ENCODE data around the gene SOS1.

The SOS1 gene

DNA sequence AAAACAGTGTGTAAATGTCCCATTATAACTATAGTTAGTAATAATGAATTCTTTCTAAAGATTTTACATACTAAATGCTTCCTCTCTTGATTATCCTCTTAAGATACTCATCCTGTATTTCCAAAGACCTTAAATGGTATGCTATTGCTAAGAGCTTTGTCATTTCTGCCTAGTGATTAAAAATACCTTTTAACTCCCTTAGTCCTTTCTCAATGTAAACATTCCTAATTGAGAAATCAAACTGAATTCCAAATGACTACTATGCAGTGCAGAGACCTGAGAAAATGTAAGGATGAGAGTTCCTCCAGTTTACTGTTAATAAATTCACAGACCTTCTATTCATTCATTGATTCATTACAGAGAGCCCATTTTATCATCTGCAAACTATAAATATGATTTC is 86.9 kb downstream of the SOS1 start:
- no peak for DNase-seq

GRCh38 chr2:39027421-39027820 is 93.4 kb downstream of the SOS1 start:
- DNase-seq, result no peak

DNA sequence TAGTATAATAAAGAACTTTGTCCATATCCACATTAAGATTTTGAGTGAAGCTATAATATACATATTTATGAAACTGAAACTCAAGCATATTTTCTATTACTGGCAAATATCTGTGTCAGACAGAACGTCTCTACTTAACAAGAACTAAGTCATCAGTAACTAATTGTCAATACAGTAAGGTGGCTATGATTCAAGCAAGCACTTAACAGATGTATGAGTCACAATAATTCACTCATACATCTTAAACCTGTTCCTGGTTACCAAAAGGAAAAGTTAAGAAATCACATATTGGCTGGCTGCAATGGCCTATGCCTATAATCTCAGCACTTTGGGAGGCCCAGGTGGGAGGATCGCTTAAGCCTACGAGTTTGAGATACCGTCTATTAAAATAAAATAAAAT is 96.0 kb downstream of the SOS1 start:
- DNase-seq, result no peak

GRCh38 chr2:39023649-39024048 is 97.2 kb downstream of the SOS1 start:
- DNase-seq, result no peak

DNA sequence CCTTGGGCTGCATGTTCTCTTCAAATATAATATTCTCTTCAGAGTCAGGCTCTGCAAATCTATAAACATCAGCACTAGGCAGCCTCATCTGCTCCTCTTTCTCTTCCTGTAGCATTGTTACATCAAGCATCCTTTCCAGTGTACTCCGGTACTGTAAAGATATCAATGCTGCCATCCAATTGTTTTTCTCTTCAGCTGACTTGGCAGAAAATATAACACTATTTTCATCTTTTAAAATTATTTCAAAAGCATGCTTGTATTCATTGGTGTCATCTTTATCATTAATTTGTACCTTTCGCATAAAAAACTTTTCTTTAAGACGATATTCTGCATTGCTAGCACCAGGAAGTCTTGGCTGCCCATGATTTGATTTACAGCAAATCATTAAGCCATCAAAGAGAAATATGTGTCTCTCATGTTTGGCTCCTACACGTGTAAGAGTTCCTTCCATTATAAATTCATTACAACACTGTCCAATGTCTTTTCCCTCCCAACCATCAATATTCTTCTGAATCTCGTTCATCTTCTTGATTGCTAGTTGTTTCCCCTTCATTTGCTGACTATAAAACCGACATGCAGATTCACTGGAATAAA is 98.1 kb downstream of the SOS1 start:
- DNase-seq, result no peak

DNA sequence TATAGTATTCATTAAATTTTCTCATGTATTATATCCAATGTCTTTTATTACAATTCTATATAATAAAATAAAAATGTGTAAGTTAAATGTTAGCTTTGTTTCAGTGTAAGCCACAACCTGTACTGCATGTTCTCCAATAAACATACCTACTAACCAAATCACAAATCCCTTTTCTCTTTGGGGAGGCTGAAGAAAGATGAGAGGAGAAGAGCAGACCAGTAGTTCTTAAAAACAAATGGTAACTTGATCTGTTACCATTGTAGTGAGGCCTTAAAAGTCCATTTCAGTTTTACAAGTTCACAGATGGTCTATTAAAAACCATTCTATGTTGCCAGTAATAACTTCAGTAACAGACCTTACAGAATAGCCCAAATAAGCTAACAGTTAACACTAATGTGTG is 100.5 kb downstream of the SOS1 start:
- DNase-seq, result no peak

GRCh38 chr2:39018638-39019037 is 102.2 kb downstream of the SOS1 start:
- no peak for DNase-seq

DNA sequence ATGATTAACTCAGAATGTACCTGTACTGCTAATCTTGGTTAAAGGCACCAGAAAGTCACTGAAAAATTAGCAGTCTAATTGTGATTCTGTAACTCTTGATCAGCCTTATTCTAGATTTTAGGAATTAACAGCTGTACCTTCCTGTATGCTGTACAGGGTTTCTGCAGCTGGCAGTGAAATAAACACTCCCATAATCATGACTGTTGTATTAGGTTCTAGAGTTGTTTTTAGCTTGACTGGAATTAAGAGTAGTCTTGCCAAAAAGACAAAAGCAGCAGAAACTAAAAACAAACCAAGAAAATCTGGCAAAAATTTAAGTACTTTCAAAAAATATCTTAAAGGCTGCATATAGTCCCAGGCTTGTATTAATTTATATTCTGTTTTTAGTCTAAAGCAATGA is 103.5 kb downstream of the SOS1 start:
- no peak for DNase-seq

DNA sequence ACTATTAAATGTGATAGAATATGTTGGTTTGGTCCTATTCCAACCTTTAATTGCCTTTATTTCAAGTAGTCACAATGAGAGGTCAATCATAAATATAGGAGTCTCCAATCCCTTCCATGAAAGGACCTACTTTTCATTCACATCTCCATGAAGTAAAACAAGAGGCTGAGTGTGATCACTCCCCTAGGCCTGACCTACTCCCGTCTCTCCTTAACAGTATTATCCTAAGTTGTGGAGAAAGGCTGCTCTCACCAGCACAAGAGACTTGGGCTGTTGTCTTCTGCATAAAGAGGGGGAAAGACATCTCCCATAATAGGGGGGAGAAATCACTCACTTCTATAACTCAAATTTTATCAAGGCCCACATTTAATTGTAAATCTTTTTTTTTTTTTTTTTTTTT is 105.4 kb downstream of the SOS1 start:
- DNase-seq, result no peak

DNA sequence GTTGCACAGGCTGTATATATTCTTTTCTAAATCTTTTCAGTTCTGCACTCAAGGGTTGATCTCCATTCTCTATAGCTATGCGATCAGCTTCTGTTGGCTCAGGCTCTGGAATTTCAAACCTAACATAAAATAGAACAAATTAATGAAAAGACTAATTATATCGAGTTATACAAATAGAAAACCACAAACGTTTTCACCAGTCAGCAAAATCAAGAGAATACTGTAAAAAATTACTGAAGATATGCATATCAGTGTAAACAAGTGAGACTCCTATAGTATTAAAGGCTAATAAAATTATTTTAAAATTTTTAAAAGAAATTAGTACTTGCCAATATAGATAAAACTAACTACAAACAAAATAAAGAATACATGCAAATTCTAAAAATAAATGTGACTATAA is 107.0 kb downstream of the SOS1 start:
- DNase-seq, result no peak

DNA sequence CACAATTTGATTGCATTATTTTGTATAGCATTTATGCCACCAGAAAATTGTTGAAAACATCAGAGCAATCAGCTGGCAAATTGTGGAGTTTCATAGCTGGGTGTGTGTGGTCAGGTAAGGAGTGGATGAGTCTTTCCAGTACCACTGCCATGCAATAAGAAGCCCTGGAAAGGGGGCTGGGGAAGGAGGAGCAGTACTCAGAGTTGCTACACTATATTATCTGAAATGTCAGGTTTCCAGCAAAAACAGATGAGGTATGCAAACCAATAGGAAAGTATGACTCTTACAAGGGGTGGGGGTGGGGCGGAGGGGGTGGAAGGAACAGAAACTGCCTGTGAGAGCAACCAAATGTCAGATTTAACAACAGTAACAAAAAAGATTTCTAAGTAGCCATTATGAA is 112.2 kb downstream of the SOS1 start:
- no peak for DNase-seq

GRCh38 chr2:39007875-39008504 is 112.9 kb downstream of the SOS1 start:
- DNase-seq, result no peak

DNA sequence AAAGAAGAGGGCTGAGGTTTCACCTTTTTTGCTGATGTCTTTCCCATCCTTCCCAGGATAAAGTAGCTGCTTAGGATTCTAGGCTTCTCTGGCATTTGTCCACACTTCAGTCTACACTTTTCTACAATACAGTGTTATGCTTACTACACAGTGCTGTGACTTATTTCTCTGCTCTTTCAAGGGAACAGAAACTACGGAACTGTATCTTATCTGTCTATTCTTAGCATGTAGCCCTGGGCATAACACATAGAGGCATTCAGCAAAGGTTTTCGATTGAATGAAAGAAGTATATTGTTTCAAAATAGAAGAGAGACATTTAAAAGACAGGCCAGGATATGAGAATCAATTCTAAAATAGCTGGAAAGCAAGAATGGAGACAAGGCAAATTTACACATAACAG is 120.3 kb downstream of the SOS1 start:
- DNase-seq, result no peak

DNA sequence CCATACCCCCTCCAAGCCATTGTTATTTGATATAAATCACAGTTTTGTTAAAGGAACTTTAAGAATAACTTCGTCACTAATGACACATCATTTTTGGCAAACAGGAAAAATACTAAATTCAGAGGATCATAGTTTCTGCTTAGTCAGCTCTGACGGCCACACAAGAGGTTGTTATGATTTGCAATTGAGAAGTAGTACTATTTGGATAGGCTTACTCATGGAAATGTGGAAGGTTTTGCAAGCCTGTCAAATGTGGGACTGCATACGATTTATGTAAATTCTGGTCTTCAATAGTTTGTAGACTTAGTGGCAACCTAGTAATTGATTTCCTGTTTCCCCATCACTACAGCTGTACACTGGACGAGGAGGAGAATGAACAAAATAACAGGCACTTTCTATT is 123.1 kb downstream of the SOS1 start:
- DNase-seq, result no peak

DNA sequence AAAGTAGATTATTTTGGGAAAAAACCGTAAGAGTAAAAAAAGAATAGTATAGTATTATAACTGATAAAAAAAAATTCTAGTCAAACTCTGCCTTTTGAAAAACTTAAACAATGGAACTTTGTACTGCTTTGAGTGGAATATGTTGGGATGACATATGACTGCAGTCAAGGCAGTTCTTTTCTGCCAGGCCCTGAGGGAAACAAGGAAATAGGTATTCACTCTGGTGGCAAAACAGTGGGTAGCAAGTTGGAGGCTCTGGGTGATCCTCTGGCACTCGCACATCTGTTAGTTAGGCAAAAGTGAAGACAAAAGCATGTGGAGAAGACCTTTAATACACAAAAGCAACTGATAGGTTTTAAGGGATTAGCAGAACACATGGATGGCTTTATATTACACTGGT is 129.0 kb downstream of the SOS1 start:
- DNase-seq, result no peak

DNA sequence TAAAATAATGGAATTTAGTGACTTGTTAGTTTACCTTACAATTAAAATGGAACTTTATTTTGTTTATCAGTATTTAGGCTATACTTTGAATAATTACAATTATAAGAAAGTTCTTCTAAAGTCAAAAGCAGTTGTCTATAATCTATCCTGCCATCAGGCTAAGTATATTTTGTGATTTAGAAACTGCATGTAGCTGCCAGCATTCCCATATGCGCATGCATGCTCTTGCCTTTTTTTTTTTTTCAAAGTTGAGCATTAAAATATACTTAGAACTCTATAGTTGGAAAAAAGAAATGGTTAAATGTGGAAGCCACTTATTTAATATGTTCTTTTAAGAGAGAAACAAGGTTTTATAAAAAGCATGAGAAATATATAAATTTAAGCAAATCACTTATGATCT is 132.1 kb downstream of the SOS1 start:
- no peak for DNase-seq

- no peak for DNase-seq
These were observed 138.4 kb downstream of the SOS1 start for GRCh38 chr2:38982498-38982897.

DNA sequence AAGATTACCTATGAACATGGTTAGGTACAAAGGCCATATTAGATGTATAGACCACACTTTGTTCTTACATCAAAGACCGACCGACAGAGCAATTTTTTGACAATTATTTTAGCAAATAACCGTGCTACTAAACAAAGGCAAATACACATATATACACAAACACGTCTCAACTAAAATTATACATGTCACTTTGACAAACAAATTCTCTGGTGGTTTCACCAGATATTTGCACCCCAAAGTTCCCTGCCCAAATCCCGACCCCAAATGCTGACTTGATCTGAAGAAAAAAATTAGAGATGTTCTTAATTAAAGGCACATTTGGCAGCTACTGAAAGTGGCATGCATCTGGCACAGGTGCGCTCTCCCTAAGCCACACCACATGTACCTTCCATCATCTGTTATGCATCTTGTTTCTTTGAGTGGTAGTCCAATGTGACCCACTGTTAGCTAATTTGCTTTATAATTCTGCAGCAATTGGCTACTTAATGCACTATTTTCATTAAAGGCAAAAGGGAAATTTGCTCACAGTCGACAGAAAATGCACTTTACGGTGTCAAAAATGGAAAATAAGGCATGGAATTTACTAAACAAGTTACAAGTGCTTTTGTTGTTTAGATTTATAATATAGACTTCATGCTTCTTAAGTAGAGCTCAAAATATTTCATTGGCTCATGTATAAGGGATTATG is 139.0 kb downstream of the SOS1 start:
- DNase-seq, result no peak

DNA sequence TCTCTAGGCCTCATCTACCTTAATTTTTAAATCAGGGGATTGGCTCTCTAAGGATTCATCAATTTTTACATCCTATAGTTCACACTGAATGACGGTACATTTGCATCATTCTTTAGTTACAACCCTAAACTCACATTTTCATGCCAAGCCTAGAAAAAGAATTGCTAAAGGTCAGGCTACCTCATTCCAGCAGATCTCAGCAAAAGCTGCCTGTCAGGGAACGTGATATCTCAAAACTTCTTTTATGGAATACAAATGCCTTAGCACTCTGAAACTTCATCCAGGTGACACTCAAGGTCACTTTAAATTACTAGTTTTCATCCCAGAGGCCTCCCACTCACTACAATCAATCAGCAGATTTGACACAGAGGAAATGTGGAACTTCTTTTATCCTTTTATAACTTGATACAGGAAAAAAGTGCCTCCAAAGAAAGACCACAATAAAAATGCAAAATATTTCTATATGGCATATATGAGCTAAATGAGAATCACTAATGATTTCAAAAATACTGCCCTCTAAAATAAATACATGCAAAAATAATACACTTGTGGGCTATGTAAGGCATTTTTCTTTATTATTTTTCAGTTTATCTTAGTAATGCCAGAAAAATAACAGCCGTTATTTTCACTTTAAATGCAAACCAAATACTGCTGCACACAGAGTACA is 139.7 kb downstream of the SOS1 start:
- DNase-seq, result no peak

GRCh38 chr2:38978908-38979307 is 141.9 kb downstream of the SOS1 start:
- DNase-seq, result no peak

DNA sequence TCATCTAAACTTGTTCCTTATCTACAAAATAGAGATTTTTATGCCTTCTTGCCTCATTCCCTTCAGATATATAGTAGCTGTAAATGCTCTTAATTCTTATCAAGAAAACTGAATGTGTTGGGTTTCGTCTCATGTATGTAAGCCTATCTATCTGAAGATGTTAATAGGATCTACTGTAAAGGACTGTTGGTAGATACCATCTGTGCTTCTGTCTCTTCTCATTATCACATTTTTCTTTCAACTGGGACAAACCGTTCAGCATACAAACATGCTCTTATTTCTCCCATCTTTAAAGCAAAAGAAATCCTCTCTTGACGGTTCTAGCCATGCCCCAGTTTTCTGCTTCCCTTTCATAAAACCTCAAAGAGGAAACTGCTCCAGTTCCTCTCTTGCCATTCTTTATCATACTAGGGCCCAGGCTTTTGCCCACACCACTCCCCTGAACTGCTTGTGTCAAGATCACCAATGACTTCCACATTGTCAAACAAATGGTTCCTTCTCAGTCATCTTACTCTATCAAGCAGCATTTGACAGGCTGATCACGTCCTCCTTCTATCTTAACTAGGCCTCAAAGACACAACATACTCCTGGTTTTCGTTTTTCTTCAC is 142.5 kb downstream of the SOS1 start:
- no peak for DNase-seq

- DNase-seq, result no peak
These were observed 143.8 kb downstream of the SOS1 start for GRCh38 chr2:38977047-38977446.

All from nucleus accumbens (tissue), 56 donors.